ENCODE results near the gene LRRTM1.

DNA sequence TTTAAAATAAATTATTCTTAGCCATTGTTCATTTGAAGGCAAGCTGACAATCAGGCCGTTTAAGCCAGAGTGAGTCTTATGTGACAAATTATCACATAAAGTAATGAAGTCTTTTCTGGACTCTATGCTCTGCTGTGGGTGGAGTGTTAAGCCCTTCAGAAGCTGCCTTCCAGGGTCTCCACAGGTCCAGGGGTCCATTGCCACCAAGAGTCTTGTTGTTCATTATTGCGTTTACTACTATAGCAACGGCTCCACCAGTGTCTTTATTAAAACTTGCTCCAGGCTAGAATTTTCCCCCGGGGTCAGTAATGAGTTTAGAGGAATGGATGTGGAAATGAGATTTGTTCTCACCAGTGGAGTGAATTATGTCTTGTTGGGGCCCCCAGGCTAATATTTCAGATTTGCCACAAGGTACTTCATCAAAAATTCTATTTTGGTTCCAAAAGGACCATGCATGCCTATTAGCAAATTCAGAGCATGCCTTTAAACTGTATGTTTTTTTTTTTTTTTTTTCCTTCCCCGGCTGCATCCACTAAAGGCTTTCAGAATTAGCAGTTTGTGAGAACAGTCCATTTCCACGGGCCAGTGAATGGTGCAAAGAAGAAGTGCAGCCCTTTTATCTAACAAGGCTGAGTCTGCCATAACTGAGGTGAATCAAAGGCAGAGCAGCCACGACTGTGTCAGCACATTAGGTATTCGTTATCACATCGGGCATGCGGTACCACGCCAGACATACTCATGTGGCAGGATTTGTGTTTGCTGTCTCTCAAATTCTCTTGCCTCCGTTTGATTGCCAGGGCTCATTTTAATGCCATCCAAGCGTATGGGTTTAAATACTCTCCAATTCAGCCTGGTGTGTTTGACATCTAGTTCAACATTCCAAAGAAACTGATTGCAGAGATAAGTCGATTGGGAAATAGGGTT is 26.2 kb upstream of the LRRTM1 start:
- TF ChIP-seq, protein P1, sequence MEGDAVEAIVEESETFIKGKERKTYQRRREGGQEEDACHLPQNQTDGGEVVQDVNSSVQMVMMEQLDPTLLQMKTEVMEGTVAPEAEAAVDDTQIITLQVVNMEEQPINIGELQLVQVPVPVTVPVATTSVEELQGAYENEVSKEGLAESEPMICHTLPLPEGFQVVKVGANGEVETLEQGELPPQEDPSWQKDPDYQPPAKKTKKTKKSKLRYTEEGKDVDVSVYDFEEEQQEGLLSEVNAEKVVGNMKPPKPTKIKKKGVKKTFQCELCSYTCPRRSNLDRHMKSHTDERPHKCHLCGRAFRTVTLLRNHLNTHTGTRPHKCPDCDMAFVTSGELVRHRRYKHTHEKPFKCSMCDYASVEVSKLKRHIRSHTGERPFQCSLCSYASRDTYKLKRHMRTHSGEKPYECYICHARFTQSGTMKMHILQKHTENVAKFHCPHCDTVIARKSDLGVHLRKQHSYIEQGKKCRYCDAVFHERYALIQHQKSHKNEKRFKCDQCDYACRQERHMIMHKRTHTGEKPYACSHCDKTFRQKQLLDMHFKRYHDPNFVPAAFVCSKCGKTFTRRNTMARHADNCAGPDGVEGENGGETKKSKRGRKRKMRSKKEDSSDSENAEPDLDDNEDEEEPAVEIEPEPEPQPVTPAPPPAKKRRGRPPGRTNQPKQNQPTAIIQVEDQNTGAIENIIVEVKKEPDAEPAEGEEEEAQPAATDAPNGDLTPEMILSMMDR (IDR thresholded peaks at IDR 0.05) = no peak
- TF ChIP-seq POLR2A (IDR thresholded peaks at IDR 0.05) = no peak

Measured in vagina (tissue), 2 donors.